DND-41 (cell line): Measurements from ENCODE around the gene AFF4.

ENCODE experiments used
- ATAC-seq: fragments of 200-7000 bp; cut with Tn5 transposase; 3 replicates; pipeline ENCODE4 v1.9.1; 2021; ENCODE audit warnings: low read depth; ENCODE audit not compliant: insufficient read depth
- DNase-seq: peaks from one replicate; pipeline ENCODE4 v3.0.0-alpha.2; 2020
- H2AFZ ChIP-seq: 2 replicates; pipeline ENCODE4 v1.6.0; 2012; ENCODE audit warnings: low read depth, low read length
- H3K27ac ChIP-seq: 2 replicates; pipeline ENCODE4 v1.5.1; 2012; ENCODE audit warnings: low read length, inconsistent platforms
- H3K27me3 ChIP-seq: fragments of 200-600 bp; sonication (generic); 2 replicates; pipeline ENCODE4 v1.6.0; 2012; ENCODE audit warnings: low read length, mild to moderate bottlenecking, inconsistent platforms; ENCODE audit not compliant: insufficient read depth, poor library complexity
- H3K36me3 ChIP-seq: 2 replicates; pipeline ENCODE4 v1.5.1; 2012; ENCODE audit warnings: low read length, inconsistent platforms; ENCODE audit not compliant: insufficient read depth
- H3K4me1 ChIP-seq: 2 replicates; pipeline ENCODE4 v1.5.1; 2012; ENCODE audit warnings: mild to moderate bottlenecking, low read length; ENCODE audit not compliant: insufficient read depth
- H3K4me2 ChIP-seq: 2 replicates; pipeline ENCODE4 v1.6.0; 2012; ENCODE audit warnings: mild to moderate bottlenecking, moderate library complexity, low read length, inconsistent platforms; ENCODE audit not compliant: insufficient read depth
- H3K4me3 ChIP-seq, 2 experiments: fragments of 200-600 bp in 1 of 2; shearing (Covaris generic) in 1 of 2; 2 replicates each; pipeline ENCODE4 v1.5.1; 2012 to 2016; ENCODE audit warnings: inconsistent platforms in 2 of 2, low read length in 2 of 2, mild to moderate bottlenecking in 2 of 2, low read depth in 1 of 2, moderate library complexity in 1 of 2
- H3K79me2 ChIP-seq: 2 replicates; pipeline ENCODE4 v1.6.0; 2012; ENCODE audit warnings: low read length, inconsistent platforms; ENCODE audit not compliant: insufficient read depth
- H3K9ac ChIP-seq: 2 replicates; pipeline ENCODE4 v1.6.0; 2012; ENCODE audit warnings: low read depth, mild to moderate bottlenecking, inconsistent platforms, low read length, moderate library complexity
- H3K9me3 ChIP-seq: 2 replicates; pipeline ENCODE4 v1.5.1; 2012; ENCODE audit warnings: low read length, moderate library complexity, mild to moderate bottlenecking, inconsistent platforms; ENCODE audit not compliant: insufficient read depth, severe bottlenecking
- H4K20me1 ChIP-seq: 2 replicates; pipeline ENCODE4 v1.6.0; 2012; ENCODE audit warnings: low read length; ENCODE audit not compliant: insufficient read depth
- EZH2 ChIP-seq: IDR thresholded peaks from 3 replicates; pipeline ENCODE4 v1.6.1; 2012; ENCODE audit warnings: borderline replicate concordance, low read depth, mild to moderate bottlenecking, moderate library complexity, low read length, inconsistent platforms; ENCODE audit not compliant: severe bottlenecking
- TF ChIP-seq, protein P1 (sequence below): IDR thresholded peaks from 2 replicates; pipeline ENCODE4 v1.5.1; 2012; ENCODE audit warnings: borderline replicate concordance, low read length, moderate library complexity, mild to moderate bottlenecking; ENCODE audit not compliant: poor library complexity, severe bottlenecking; ENCODE audit errors: extremely low read depth

Gene AFF4

DNA sequence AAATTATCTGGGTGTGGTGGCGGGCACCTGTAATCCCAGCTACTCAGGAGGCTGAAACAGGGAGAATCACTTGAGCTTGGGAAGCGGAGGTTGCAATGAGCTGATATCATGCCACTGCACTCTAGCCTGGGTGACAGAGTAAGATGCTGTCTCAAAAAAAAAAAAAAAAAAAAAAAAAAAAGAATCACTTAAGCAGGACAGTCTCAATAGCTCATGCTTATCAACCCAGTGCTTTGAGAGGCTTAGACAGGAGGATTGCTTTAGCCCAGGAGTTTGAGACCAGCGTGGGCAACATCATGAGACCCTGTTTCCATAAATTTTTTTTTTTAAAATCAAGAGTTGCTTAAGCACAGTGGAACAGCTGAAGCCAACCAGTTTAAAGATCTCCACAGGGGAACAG is 47.3 kb downstream of the AFF4 start:
- H3K36me3 ChIP-seq: peaks cover 54% of the 10 kb centered on the region
- H3K4me1 ChIP-seq: no peaks in the 10 kb centered on the region
- no peak overlapping the region for H3K9ac ChIP-seq
- no peaks in the 10 kb centered on the region for H3K27me3 ChIP-seq
- ATAC-seq (no peak), DNase-seq (no peak)
- no peaks in the 10 kb centered on the region; the same call in 1 of the 2 replicates for H4K20me1 ChIP-seq
- no peak overlapping the region for H3K27ac ChIP-seq
- H3K4me2 ChIP-seq: no peak overlapping the region
- TF ChIP-seq, protein P1, sequence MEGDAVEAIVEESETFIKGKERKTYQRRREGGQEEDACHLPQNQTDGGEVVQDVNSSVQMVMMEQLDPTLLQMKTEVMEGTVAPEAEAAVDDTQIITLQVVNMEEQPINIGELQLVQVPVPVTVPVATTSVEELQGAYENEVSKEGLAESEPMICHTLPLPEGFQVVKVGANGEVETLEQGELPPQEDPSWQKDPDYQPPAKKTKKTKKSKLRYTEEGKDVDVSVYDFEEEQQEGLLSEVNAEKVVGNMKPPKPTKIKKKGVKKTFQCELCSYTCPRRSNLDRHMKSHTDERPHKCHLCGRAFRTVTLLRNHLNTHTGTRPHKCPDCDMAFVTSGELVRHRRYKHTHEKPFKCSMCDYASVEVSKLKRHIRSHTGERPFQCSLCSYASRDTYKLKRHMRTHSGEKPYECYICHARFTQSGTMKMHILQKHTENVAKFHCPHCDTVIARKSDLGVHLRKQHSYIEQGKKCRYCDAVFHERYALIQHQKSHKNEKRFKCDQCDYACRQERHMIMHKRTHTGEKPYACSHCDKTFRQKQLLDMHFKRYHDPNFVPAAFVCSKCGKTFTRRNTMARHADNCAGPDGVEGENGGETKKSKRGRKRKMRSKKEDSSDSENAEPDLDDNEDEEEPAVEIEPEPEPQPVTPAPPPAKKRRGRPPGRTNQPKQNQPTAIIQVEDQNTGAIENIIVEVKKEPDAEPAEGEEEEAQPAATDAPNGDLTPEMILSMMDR: no peak
- no peak for TF ChIP-seq EZH2
- no peak overlapping the region for H2AFZ ChIP-seq
- H3K79me2 ChIP-seq: peaks cover 19% of the 10 kb centered on the region
- no peak overlapping the region for H3K4me3 ChIP-seq
- H3K9me3 ChIP-seq: no peaks in the 10 kb centered on the region

DNA sequence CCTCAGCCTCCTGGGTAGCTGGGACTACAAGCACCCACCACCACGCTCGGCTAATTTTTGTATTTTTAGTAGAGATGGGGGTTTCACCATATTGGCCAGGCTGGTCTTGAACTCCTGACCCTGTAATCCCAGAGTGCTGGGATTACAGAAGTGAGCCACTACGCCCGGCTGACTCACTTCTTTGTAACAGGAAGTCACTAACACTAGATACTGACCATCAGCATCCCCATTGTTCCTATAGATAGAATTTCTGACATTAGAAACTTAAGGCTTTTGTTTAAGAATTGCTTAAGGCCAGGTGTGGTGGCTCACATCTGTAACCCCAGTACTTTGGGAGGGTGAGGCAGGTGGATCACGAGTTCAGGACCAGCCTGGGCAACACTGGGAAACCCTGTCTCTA is 47.8 kb downstream of the AFF4 start:
- Histone ChIP-seq H3K4me3 (no peak overlapping the region), H2AFZ (no peak overlapping the region), H3K9me3 (no peaks in the 10 kb centered on the region), H3K4me2 (no peak overlapping the region), H3K27ac (no peak overlapping the region), H3K36me3 (peaks cover 51% of the 10 kb centered on the region), H3K27me3 (no peaks in the 10 kb centered on the region), H3K9ac (no peak overlapping the region), H3K79me2 (peaks cover 19% of the 10 kb centered on the region), H3K4me1 (no peaks in the 10 kb centered on the region), H4K20me1 (no peaks in the 10 kb centered on the region; the same call in 1 of the 2 replicates)
- TF ChIP-seq, protein P1: no peak
- TF ChIP-seq EZH2: no peak
- DNase-seq: no peak
- no peak for ATAC-seq

DNA sequence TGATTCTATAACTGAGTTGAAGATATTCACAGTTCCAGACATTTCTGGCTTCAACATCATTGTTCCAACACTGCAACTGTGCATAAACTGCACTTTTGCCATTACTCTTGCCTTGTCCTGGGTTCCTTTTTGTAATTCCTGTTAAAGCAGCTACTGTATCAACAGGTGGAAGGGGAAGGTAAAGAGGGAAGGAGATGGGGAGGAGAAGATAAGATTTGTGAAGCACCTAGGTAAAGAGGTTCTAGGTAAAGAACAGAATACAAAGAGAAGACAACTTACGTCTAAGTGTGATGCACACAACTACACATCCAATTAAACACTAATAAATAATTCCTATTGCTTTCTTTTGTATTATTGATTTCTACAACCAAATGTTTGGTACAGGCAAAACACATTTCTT is 53.7 kb downstream of the AFF4 start:
- H4K20me1 ChIP-seq: no peaks in the 10 kb centered on the region; the same call in 1 of the 2 replicates
- peaks cover 41% of the 10 kb centered on the region for H3K36me3 ChIP-seq

More for the DNA sequence above, 53.7 kb downstream of the AFF4 start:
- H3K79me2 ChIP-seq: peaks cover 6% of the 10 kb centered on the region; the same call in 1 of the 2 replicates
- H3K9ac ChIP-seq: no peak overlapping the region
- H3K4me2 ChIP-seq: no peak overlapping the region
- H2AFZ ChIP-seq: no peak overlapping the region
- DNase-seq (no peak), ATAC-seq (no peak)
- H3K27ac ChIP-seq: no peak overlapping the region
- no peaks in the 10 kb centered on the region for H3K27me3 ChIP-seq
- H3K9me3 ChIP-seq: no peaks in the 10 kb centered on the region
- H3K4me1 ChIP-seq: no peaks in the 10 kb centered on the region
- H3K4me3 ChIP-seq: no peak overlapping the region
- no peak for TF ChIP-seq EZH2
- TF ChIP-seq, protein P1: no peak
